Adrenal gland (tissue), 12 donors: ENCODE measurements around the gene FANCE. TPM values are rescaled to one million over a fixed set of nuclear protein-coding genes. Genes with fewer than 3 reads are reported as not detected.

Experiments used
- DNase-seq, 7 donors: peaks; one replicate each; pipeline ENCODE4 v3.0.0-alpha.2; 2019 to 2020
- H3K27ac ChIP-seq, 5 donors: fragments of 200-600 bp; sonication (generic) in 4 of 5; 1 replicate in 3 of 5; 2 replicates in 2 of 5; pipeline versions ENCODE4 v1.5.1 to v1.8.0; 2016 to 2020; ENCODE audit warnings: mild to moderate bottlenecking in 1 of 5
- H3K27me3 ChIP-seq: fragments of 200-600 bp; 2 replicates; pipeline ENCODE4 v1.8.0; 2021
- H3K36me3 ChIP-seq, 2 donors: fragments of 200-600 bp; replicated peaks in 1 of 2; 1 replicate in 1 of 2; 2 replicates in 1 of 2; pipeline versions ENCODE4 v1.5.1 to v1.8.0; 2018 to 2022
- H3K4me1 ChIP-seq, 2 donors: fragments of 200-600 bp; replicated peaks in 1 of 2; 1 replicate in 1 of 2; 2 replicates in 1 of 2; pipeline versions ENCODE4 v1.5.1 to v1.8.0; 2018 to 2021
- H3K4me3 ChIP-seq, 4 donors: fragments of 200-600 bp; sonication (generic) in 3 of 4; one replicate each; pipeline ENCODE4 v1.5.1; 2016 to 2018
- H3K9me3 ChIP-seq, 3 donors: fragments of 200-600 bp; sonication (generic) in 1 of 3; replicated peaks in 1 of 3; 1 replicate in 2 of 3; 2 replicates in 1 of 3; pipeline versions ENCODE4 v1.5.1 to v1.8.0; 2016 to 2021
- POLR2A ChIP-seq, 2 donors: fragments of 450-650 bp; IDR thresholded peaks; one replicate each; pipeline ENCODE4 v1.6.1; 2017; ENCODE audit warnings: antibody characterized with exemption in 2 of 2, mild to moderate bottlenecking in 2 of 2, moderate library complexity in 1 of 2
- WGBS, 4 donors: extraction: QIAGEN DNeasy Blood & Tissue Kit in 2 of 4; methylation state at CpG; one replicate each; pipeline versions ENCODE4 v1.1.5 to v1.1.7; 2013 to 2017; 5-methylcytosine and 5-hydroxymethylcytosine counted together
- intact Hi-C, 2 donors: fragments of 100-400 bp; cut with DNase I; formaldehyde crosslinking; loops; one replicate each; pipeline versions ENCODE4 v1.14.1 to v1.15.0; 2022 to 2023
- polyA plus RNA-seq, 3 donors: library from polyadenylated mRNA; stranded (reverse); fragments of 200-250 nt in 2 of 3; fragments of 350-450 nt in 1 of 3; fragmentation: Illumina TruSeq in 1 of 3; extraction: RNeasy Lipid Tissue Mini Kit (QIAGEN cat#74804) in 1 of 3; gene quantifications; one replicate each; pipeline ENCODE4 v1.2.3, GENCODE V29; 2013 to 2014
- total RNA-seq, 9 donors: library from RNA; depleted of rRNA in 4 of 9; stranded (reverse); fragments of >200 nt in 4 of 9; fragments of 120-200 nt in 1 of 9; fragmentation: NEBNext Ultra II Directional in 1 of 9; extraction: Animal tissue kit (Norgen Biotek cat#: 25700) in 1 of 9; gene quantifications; one replicate each; pipeline versions ENCODE4 v1.1.0 to v1.2.4, GENCODE V29; 2013 to 2023
- TF ChIP-seq, protein P1 (sequence below), 6 experiments: fragments of 450-650 bp in 4 of 6; fragments of 200-600 bp in 2 of 6; sonication (generic) in 1 of 6; IDR thresholded peaks; 1 replicate in 5 of 6; 2 replicates in 1 of 6; pipeline versions ENCODE4 v1.5.1 to v1.8.0; 2016 to 2021; ENCODE audit warnings: antibody characterized with exemption in 6 of 6, mild to moderate bottlenecking in 2 of 6, moderate library complexity in 1 of 6
- donor health status: healthy with polysubstance abuse.
- donor health status: Bipolar disorder and iron deficiency.
- donor health status: DM: yes; HTN: yes; CAD: no.
- donor health status: DM: no; HTN: no; CAD: no.
- donor health status: DM: no; HTN: no; CAD: no.
- donor health status: DM: yes; HTN: yes; CAD: no.

FANCE gene
- total and polyA plus RNA-seq, 12 donors: 1.0 to 5.3 (median 2.1) TPM

DNA sequence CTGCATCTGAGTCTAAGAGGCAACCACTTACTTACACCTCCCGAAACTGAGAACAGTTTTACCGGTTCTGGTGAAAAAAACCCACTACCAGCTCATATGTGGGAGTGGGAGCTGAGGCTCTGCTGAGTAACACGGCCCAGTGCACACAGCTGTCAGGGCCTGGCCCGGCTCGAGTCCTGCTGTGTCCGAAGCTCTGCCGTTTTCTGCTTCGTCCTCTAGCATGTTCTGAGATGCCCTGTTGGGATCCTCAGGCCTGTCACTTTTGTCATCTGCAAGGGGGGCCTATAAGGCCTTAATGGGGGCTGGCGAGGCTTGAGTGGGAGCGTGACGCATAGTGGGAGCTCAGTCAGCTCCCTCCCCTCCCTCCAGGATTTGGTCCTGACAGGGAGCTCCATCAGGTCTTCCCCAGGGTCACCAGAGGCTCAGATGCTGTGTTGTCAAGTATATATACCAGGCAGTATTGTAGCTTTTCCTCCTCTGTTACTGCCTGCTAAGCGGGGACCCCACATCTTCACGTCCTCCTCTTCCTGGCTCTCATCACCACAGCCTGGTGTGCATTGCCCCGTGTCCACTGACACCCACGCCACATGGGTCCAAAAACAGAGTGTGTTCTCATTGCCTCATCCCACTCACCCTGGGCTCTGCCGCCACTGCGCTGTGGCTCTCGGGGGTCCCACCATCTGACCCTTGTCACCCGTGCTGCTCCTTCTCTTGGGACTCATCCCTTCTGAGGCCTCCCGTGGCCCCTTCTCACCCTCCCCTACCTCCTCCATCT lies 45.2 kb upstream of the FANCE start:
- Histone ChIP-seq H3K36me3 (peaks cover 0 to 10% of the 10 kb centered on the region in 2 donors), H3K27me3 (no peaks in the 10 kb centered on the region), H3K4me1 (no peaks in the 10 kb centered on the region), H3K9me3 (no peaks in the 10 kb centered on the region), H3K4me3 (no peak overlapping the region), H3K27ac (no peak overlapping the region)
- 90 to 96% (median 93%) methylated on average over 12 to 20 of the region's 20 CpGs for WGBS, 4 donors
- no peak for TF ChIP-seq POLR2A (IDR thresholded peaks at IDR 0.05)
- TF ChIP-seq, protein P1, sequence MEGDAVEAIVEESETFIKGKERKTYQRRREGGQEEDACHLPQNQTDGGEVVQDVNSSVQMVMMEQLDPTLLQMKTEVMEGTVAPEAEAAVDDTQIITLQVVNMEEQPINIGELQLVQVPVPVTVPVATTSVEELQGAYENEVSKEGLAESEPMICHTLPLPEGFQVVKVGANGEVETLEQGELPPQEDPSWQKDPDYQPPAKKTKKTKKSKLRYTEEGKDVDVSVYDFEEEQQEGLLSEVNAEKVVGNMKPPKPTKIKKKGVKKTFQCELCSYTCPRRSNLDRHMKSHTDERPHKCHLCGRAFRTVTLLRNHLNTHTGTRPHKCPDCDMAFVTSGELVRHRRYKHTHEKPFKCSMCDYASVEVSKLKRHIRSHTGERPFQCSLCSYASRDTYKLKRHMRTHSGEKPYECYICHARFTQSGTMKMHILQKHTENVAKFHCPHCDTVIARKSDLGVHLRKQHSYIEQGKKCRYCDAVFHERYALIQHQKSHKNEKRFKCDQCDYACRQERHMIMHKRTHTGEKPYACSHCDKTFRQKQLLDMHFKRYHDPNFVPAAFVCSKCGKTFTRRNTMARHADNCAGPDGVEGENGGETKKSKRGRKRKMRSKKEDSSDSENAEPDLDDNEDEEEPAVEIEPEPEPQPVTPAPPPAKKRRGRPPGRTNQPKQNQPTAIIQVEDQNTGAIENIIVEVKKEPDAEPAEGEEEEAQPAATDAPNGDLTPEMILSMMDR (IDR thresholded peaks at IDR 0.05): no peak
- DNase-seq: no peak
- intact Hi-C loops: no loop called here

DNA sequence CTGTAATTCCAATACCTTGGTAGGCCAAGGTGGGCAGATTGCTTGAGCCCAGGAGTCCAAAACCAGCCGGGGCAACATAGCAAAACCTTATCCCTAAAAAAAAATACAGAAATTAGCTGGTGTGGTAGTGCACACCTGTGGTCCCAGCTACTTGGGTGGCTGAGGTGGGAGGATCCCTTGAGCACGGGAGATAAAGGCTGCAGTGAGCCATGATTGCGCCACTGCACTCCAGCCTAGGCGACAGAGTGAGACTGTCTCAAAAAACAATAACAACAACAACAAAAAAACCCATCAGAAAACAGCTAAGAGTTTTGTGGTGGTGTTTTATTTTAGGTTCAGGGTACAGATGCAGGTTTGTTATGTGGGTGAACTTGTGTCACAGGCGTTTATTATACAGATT lies 42.9 kb upstream of the FANCE start:
- Histone ChIP-seq H3K4me1 (no peaks in the 10 kb centered on the region), H3K4me3 (no peak overlapping the region), H3K36me3 (peaks cover 0 to 22% of the 10 kb centered on the region in 2 donors), H3K27ac (no peak overlapping the region), H3K27me3 (no peaks in the 10 kb centered on the region), H3K9me3 (no peaks in the 10 kb centered on the region)
- no peak for TF ChIP-seq POLR2A (IDR thresholded peaks at IDR 0.05)
- TF ChIP-seq, protein P1 (IDR thresholded peaks at IDR 0.05): no peak
- intact Hi-C loops: no loop called here
- 90 to 96% (median 91%) methylated on average over 5 of the region's 5 CpGs for WGBS, 4 donors
- DNase-seq: no peak

DNA sequence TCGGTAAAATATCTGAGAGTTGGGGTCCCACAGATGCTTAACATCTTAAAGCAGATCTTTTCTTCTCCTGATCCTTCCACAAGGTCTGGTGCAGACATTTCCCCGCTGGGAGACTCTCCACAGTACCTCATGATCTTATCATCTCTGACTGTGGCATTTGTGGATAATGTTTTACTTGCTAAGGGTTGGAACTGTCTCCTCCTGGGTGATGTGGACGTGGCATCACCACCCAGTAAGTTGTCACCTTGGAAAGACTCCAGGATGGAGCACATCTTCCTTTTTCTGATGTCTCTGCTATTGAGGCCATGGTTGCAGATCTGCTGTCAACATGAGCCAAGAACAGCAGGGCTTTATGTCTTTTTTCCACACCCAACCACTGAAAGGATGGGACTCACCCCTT lies 42.0 kb upstream of the FANCE start:
- peaks cover 0 to 6% of the 10 kb centered on the region in 2 donors for H3K4me1 ChIP-seq
- H3K27me3 ChIP-seq: no peaks in the 10 kb centered on the region
- peaks cover 0 to 22% of the 10 kb centered on the region in 2 donors for H3K36me3 ChIP-seq
- TF ChIP-seq POLR2A (IDR thresholded peaks at IDR 0.05): no peak
- WGBS, 4 donors: 57 to 64% (median 61%) methylated on average over 3 of the region's 3 CpGs
- intact Hi-C loops: loop anchor here in 1 of 2 donors (10.0 kb wide), 1 partner anchor 65 kb away; the partner anchor contains the start of gene PPARD
- H3K27ac ChIP-seq: no peak overlapping the region
- no peak overlapping the region for H3K4me3 ChIP-seq
- no peaks in the 10 kb centered on the region for H3K9me3 ChIP-seq
- no peak for DNase-seq

DNA sequence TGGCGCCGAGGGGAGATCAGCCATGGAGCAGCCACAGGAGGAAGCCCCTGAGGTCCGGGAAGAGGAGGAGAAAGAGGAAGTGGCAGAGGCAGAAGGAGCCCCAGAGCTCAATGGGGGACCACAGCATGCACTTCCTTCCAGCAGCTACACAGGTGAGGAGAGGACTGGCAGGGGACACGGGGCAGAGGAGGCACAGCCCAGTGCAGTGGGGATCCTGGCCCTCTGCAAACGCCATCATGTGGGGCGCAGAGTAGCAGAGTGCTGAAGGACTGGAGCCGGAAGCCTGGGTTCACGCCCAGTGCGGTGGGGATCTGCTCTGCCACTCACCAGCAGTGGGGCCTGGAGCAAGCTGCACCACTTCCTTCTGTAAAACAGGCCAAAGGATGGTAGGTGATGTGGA lies 41.1 kb upstream of the FANCE start:
- 77 to 87% (median 82%) methylated on average over 6 to 9 of the region's 9 CpGs for WGBS, 4 donors
- Histone ChIP-seq H3K27me3 (no peaks in the 10 kb centered on the region), H3K4me1 (peaks cover 0 to 6% of the 10 kb centered on the region in 2 donors), H3K27ac (no peak overlapping the region), H3K36me3 (peaks cover 0 to 22% of the 10 kb centered on the region in 2 donors), H3K9me3 (no peaks in the 10 kb centered on the region), H3K4me3 (no peak overlapping the region)
- intact Hi-C loops: loop anchor here in 1 of 2 donors (10.0 kb wide), 1 partner anchor 66 kb away; the partner anchor contains the start of gene PPARD
- TF ChIP-seq, protein P1 (IDR thresholded peaks at IDR 0.05): no peak
- no peak for TF ChIP-seq POLR2A (IDR thresholded peaks at IDR 0.05)
- no peak for DNase-seq
